ENCODE data around the gene HDAC9. TPM values are rescaled to one million over a fixed set of nuclear protein-coding genes. Genes with fewer than 3 reads are reported as not detected.

The HDAC9 gene
- total RNA-seq, 1 experiment from 2014 or later = 4.3 TPM

DNA sequence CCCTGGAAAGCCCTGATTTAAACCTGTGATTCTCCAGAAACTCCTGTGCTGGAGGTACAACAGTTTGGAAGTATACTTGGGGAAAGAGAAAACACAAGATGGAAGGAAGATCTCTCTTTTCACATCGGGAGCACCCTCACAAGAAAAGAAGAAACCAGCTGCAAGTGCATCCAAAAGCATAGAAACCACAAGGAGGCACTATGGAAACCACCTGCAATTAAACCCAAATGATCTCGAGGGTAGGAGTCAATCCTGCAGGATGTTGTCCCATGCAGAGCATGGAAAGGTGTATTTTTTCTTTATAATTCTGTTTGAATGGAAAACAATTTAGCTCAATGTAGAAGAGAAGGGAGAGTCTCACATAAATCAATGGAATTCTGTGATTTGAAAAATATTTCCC is 411.4 kb downstream of the HDAC9 start:
- Histone ChIP-seq H3K9me2 (ENCODE audit: insufficient read depth) (no peaks in the 10 kb centered on the region), H3K4me2 (ENCODE audit: low read length) (no peak overlapping the region), H3K27ac (ENCODE audit: low read depth, low read length) (no peak overlapping the region), H3K4me1 (ENCODE audit: control insufficient read depth in 1 of 2, insufficient read depth in 2 of 2, low read length in 2 of 2) (no peaks in the 10 kb centered on the region), H3K4me3 (replicated peaks in 1 of 2; ENCODE audit: low read depth in 1 of 2, low read length in 2 of 2) (no peak overlapping the region), H3K36me3 (ENCODE audit: control insufficient read depth in 1 of 2, insufficient read depth in 2 of 2, low read length in 2 of 2) (no peaks in the 10 kb centered on the region), H3K79me2 (ENCODE audit: insufficient read depth, low read length) (no peaks in the 10 kb centered on the region), H2AFZ (ENCODE audit: low read depth, low read length, poor library complexity, severe bottlenecking) (no peak overlapping the region), H3K9me3 (ENCODE audit: control insufficient read depth in 1 of 2, insufficient read depth in 1 of 2, low read depth in 1 of 2, low read length in 2 of 2) (no peaks in the 10 kb centered on the region), H3K27me3 (ENCODE audit: insufficient read depth, low read length) (no peaks in the 10 kb centered on the region), H3K9ac (ENCODE audit: low read length) (no peak overlapping the region), H4K20me1 (ENCODE audit: insufficient read depth) (no peaks in the 10 kb centered on the region)
- ChIA-PET RAD21 (ENCODE audit: low non-redundant PET in 1 of 2, low total read pairs in 2 of 2, uncharacterized antibody in 2 of 2, unreplicated experiment in 2 of 2) (no interaction called here), CTCF (interaction anchor here (1.2 to 1.3 kb wide), 2 partner anchors 19 to 145 kb away, joined by 3 read pairs; no protein-coding TSS in a partner anchor), POLR2A (no interaction called here)
- DNase-seq (ENCODE audit: low read depth, low spot score) (no peak), ATAC-seq (no peak)
- BruUV-seq (replicated peaks) = no TSS peak
- intact Hi-C loops (cut with micrococcal nuclease) = no loop called here
- TF ChIP-seq RAD21 (IDR thresholded peaks at IDR 0.05; ENCODE audit: low read depth) = peak; percentile 19; the same call in 1 of the 2 replicates
- TF ChIP-seq, protein P1, sequence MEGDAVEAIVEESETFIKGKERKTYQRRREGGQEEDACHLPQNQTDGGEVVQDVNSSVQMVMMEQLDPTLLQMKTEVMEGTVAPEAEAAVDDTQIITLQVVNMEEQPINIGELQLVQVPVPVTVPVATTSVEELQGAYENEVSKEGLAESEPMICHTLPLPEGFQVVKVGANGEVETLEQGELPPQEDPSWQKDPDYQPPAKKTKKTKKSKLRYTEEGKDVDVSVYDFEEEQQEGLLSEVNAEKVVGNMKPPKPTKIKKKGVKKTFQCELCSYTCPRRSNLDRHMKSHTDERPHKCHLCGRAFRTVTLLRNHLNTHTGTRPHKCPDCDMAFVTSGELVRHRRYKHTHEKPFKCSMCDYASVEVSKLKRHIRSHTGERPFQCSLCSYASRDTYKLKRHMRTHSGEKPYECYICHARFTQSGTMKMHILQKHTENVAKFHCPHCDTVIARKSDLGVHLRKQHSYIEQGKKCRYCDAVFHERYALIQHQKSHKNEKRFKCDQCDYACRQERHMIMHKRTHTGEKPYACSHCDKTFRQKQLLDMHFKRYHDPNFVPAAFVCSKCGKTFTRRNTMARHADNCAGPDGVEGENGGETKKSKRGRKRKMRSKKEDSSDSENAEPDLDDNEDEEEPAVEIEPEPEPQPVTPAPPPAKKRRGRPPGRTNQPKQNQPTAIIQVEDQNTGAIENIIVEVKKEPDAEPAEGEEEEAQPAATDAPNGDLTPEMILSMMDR (IDR thresholded peaks at IDR 0.05 in 2 of 3, conservative IDR thresholded peaks at IDR 0.05 in 1 of 3; ENCODE audit: borderline replicate concordance in 1 of 3, insufficient read depth in 1 of 3, low read depth in 2 of 3, low read length in 2 of 3) = peak; percentile 10 to 25 (median 25); a peak in 3 of 6 replicates
- TF ChIP-seq, protein P2, sequence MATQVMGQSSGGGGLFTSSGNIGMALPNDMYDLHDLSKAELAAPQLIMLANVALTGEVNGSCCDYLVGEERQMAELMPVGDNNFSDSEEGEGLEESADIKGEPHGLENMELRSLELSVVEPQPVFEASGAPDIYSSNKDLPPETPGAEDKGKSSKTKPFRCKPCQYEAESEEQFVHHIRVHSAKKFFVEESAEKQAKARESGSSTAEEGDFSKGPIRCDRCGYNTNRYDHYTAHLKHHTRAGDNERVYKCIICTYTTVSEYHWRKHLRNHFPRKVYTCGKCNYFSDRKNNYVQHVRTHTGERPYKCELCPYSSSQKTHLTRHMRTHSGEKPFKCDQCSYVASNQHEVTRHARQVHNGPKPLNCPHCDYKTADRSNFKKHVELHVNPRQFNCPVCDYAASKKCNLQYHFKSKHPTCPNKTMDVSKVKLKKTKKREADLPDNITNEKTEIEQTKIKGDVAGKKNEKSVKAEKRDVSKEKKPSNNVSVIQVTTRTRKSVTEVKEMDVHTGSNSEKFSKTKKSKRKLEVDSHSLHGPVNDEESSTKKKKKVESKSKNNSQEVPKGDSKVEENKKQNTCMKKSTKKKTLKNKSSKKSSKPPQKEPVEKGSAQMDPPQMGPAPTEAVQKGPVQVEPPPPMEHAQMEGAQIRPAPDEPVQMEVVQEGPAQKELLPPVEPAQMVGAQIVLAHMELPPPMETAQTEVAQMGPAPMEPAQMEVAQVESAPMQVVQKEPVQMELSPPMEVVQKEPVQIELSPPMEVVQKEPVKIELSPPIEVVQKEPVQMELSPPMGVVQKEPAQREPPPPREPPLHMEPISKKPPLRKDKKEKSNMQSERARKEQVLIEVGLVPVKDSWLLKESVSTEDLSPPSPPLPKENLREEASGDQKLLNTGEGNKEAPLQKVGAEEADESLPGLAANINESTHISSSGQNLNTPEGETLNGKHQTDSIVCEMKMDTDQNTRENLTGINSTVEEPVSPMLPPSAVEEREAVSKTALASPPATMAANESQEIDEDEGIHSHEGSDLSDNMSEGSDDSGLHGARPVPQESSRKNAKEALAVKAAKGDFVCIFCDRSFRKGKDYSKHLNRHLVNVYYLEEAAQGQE (IDR thresholded peaks at IDR 0.05; ENCODE audit: low read depth) = no peak
